HG02763 (cell line): ENCODE data around the gene RBMX.
"Not testable (repeated sequence)": the region's sequence is repeated elsewhere in the genome, so short reads cannot be mapped to it uniquely, and the experiment has no call there.

Experiments used
- ATAC-seq: cut with Tn5 transposase; IDR thresholded peaks from one replicate; pipeline ENCODE4 v1.9.1; 2021; ENCODE audit warnings: mild to moderate bottlenecking, moderate library complexity; ENCODE audit not compliant: unreplicated experiment

Gene RBMX

DNA sequence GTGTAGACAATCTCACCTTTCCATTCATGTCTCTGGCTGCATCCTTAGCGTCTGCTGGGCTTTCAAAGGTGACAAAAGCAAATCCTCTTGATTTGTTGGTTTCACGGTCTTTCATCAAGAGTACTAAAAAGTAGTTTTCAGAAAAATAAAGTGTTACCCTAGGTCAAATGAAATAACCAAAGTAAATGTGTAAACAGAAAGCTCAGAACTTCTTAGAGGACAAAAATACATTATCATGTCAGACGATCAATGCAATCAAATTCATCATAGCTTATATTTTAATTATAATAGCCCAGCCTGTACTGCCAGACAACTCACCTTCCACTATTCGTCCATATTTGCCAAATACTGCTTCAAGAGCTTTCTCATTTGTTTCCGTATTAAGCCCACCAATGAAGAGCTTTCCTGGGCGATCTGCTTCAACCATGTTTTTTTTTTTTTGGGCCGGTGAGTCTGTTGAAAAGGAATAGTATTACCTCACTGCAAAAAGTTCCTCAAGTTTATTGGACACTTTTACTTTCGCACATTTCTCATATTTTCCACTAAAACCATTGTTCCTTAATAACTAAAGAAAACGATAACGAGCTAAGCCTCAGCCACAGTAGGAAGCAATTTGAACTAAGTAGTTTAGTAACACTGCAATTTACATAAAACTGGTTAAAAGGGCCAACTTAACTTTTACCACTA, 1.4 kb downstream of the RBMX start:
- no peak for ATAC-seq

GRCh38 chrX:136878423-136878822, 2.1 kb downstream of the RBMX start:
- ATAC-seq: no peak

GRCh38 chrX:136874114-136874513, 6.4 kb downstream of the RBMX start:
- ATAC-seq: not testable (repeated sequence)

- ATAC-seq: not testable (repeated sequence)
These were observed 7.3 kb downstream of the RBMX start for GRCh38 chrX:136873210-136873609.

DNA sequence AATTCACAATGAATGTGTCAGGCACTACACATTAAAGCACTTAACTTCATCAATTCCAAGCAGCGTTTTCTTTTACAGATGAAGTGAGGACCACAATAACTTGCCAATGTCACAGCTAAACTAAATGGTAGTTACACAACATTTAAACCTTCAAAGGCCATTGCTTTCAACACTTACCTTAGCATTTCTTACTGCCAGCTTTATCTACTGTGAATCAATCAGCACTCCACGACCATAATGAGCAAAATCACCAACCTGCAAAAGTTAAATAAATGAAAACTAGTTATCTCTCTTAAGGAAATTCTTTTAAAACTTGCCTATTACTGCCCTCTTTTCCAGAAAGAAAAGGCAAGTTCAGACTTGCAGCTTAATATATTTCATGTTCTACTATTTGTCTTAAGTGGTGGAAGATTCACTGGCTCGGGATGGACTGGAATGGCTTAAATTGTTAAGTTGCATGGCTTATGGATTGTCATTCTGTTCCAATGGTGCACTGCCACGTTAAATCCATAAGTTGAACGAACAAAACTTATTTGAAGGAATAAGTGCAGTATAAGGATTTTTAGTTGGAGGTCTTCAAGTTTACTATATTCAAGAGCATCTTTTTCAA, 8.3 kb downstream of the RBMX start:
- ATAC-seq: no peak

GRCh38 chrX:136870064-136870463, 10.5 kb downstream of the RBMX start:
- ATAC-seq: no peak

DNA sequence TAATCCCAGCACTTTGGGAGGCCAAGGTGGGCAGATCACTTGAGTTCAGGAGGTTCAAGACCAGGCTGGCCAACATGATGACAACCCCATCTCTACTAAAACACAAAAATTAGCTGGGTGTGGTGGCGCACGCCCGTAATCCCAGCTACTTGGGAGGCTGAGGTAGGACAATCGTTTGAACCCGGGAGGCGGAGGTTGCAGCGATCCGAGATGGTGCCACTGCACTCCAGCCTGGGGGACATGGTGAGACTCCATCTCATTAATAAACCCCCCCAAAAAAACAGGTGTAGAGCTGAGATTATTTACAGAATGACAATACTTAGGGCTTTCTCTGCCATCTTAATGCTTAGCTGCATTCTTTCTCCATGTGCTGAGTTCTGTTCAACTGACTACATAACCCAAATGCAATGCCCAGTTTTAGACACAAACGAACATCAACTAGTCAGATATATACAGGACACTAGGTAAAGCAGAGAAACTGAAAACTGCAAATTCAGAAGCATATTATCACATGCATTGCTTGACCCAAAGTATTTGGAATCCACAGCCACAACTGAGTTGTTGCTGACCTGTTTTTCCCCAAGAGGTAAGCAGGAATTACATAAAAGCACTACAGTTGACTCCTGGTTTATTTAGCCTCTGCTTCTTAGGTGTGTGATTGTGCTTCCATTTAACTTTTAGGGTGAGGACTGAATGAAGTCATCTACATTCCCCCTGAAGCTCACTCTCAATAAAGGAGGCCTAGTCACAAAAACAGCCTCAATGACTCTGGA, 12.1 kb downstream of the RBMX start:
- no peak for ATAC-seq

- ATAC-seq: no peak
These were observed 13.0 kb downstream of the RBMX start for GRCh38 chrX:136867518-136867917.

- no peak for ATAC-seq
These were observed 13.4 kb downstream of the RBMX start for GRCh38 chrX:136867096-136867491.

DNA sequence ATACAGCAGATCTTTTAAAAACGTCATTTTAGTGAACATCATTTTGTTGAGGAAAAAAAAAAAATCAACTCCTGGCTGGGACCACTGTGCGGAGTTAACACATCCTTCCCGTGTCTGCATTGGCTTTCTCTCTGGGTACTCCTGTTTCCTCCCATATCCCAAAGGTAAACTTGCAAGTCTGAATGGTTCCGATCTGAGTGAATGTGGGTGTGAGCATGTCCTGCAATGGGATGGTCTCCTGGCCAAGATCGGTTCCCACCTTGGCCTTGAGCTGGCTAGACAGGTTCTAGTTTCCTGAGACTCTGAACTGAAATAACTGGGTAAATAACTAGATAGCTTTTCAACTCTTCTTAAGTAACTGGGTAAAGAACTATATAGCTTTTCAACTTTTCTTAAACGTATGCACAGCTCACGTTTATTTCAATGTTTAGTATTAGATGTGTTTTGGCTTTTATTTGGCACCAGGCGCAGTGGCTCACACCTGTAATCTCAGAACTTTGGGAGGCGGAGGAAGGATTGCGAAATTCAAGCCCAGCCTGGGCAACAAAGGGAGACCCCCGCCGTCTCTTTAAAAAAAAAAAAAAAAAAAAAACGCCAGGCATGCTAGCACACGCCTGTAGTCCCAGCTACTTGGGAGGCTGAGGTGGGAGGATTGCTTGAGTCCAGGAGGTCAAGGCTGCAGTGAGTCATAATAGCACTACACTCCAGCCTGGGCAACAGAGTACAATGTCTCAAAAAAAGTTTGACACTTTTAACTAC, 14.0 kb downstream of the RBMX start:
- ATAC-seq: no peak

GRCh38 chrX:136865270-136866158, 15.0 kb downstream of the RBMX start:
- no peak for ATAC-seq

GRCh38 chrX:136863826-136864225, 16.7 kb downstream of the RBMX start:
- no peak for ATAC-seq

DNA sequence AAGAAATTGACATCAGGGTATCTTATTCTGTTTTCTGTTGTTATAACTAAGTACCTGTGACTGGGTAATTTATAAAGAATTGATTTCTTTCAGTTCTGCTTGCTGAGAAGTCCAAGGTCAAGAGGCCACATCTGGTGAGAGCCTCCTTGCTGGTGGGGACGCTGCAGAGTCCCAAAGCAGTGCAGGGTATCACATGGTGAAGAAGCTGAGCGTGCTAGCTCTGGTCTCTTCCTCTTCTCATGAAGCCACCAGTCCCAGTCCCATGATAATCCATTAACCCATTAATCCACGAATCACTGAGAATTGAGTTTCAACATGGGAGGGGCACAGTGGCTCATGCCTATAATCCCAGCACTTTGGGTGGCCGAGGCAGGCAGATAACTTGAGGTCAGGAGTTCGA, 18.0 kb downstream of the RBMX start:
- no peak for ATAC-seq

DNA sequence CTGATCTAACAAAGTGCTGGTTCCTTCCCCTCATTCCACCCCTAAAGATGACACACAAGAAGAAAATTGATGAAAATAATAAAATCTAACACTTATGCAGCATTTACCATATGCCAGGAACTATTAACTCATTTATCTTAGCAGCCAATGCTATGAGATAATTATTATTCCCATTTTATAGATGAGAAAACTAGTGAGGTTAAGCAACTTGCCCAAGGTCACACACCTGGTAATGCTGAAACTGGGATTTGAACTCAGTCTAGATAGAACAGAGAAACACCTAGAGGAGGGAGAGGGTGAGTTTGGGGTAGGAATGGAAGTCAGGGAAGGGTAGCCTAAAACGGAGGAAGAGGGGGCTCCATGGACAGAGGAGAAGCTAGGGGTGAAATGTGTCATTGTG, 18.6 kb downstream of the RBMX start:
- no peak for ATAC-seq

DNA sequence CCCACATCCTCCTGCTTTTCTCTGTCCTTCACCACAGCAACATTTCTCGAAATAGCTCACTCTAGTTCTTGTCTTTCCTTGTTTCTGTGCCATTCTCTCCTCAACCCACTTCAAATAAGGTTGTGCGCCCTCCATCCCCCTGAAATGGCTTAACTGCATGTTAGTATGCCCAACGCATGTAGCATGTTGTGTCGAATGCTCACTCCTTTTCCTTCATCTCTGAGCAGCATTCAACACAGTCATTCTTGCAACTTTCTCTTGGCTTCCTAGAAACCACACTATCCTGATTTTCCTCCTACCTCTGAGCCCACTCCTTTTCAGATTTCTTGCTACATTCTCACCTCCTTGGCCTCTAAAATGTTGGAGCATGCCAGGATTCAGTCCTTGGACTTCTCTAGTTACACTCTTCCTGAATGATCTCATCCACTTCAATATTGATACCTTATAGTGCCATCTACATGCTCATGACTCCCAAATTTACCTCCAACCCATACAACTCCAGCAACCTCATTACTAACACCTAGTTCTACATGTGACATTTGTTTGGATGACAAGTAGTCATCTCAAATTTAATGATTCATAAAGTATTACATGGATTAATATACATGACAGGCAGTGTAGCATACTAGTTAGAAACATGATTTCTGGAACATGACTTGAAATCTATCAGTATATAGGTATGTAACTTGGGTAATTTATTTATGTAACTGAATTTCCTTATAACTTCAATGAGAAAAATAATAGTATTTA, 22.3 kb downstream of the RBMX start:
- no peak for ATAC-seq

DNA sequence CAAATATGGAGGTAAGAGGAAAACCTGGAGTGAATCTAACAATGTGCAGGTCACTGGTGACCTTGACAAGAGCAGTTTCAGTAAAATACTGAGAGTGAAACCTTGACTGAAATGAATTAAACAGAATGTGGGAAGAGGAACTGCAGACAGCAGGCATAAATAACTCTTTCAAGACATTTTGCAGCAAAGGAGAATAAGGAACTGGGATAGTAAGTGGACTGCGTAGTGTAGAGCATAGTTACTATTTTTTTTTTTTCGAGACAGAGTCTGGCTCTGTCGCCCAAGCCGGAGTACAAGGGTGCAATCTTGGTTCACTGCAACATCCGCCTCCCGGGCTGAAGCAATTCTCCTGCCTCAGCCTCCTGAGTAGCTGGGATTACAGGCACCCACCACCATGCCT, 24.0 kb downstream of the RBMX start:
- ATAC-seq: peak; percentile 75

GRCh38 chrX:136856050-136856449, 24.5 kb downstream of the RBMX start:
- no peak for ATAC-seq

DNA sequence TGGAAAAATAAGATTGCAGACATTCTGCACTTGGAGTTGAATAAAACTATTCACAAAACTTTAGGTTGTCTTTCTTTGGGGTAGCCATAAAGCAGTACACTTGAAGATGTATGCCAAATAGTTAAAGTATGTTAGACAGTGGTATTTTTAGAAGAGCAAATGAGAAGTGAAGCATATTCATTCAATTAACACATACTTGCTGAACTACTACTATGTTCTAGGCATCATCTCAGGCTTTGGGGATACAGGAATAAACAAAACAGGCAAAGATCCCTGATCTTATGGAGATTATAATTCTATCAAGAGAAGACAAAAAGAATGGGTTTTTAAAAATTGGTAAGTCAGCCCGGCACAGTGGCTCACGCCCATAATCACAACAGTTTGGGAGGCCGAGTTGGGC, 29.0 kb downstream of the RBMX start:
- ATAC-seq: no peak

DNA sequence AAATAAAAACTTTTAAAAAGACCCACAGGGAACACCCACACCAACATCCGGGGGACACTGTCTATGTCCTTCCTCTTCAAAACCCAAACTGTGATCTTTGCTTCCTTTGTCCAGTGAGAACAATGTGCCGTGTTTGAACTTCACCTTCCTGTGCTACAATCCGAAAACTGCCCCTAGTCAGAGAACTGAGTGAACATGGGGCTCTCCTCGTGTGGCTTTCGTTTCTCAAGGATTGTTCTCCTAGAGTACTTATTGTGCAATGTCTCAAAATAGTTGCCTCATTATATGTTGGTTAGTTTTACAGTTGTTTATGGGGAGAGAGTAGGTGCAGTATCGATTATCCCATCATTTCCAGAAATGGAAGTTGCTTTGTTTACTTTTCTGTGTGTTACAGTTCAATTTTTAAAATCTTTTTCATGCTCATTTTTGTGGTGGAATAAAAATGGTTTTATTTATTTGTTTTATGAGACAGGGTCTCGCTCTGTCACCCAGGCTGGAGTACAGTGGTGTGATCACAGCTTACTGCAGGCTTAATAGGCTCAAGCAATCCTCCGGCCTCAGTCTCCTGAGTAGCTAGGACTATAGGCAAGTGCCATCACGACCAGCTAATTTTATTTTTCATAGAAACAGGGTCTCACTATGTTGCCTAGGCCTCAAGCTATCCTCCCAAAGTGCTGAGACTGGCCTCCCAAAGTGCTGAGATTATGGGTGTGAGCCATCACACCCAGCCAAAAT, 29.9 kb downstream of the RBMX start:
- no peak for ATAC-seq
